HepG2 (cell line): ENCODE data around the gene ANKS1A. TPM values are rescaled to one million over a fixed set of nuclear protein-coding genes. Genes with fewer than 3 reads are reported as not detected.

ENCODE experiments used
- ATAC-seq: fragments of 200-7000 bp; cut with Tn5 transposase; 3 replicates; pipeline ENCODE4 v1.9.1; 2020; ENCODE audit warnings: mild to moderate bottlenecking, moderate library complexity
- BruUV-seq: library from RNA; stranded (reverse); fragments of 400-500 nt; replicated peaks from 2 replicates; lab custom pipeline; 2021; lab: Mats Ljungman, UMichigan
- CTCF ChIA-PET: fragments of 300-600 bp; formaldehyde crosslinking; extraction: SDS; loops from one replicate; lab custom pipeline; 2021; ENCODE audit warnings: low total read pairs, inconsistent platforms, low intra/inter-chr PET ratio; lab: Yijun Ruan, JAX
- POLR2A ChIA-PET: fragments of 350-600 bp; sonication (Branson Sonifier 250); formaldehyde crosslinking; loops from one replicate; lab custom pipeline; 2020; ENCODE audit warnings: antibody characterized with exemption, inconsistent platforms; lab: Yijun Ruan, JAX
- DNase-seq: peaks from one replicate; pipeline ENCODE4 v3.0.0-alpha.2; 2015; ENCODE audit warnings: low spot score
- FAIRE-seq: peaks from 3 replicates; lab custom pipeline; 2011; peaks lifted over from hg19 to GRCh38; lab: Jason Lieb, UNC
- H2AFZ ChIP-seq: one replicate; pipeline ENCODE4 v1.6.1; 2011; ENCODE audit warnings: low read length, inconsistent platforms
- H3K27ac ChIP-seq: fragments of 300-600 bp; 3 replicates; pipeline ENCODE4 v1.8.0; 2011; ENCODE audit warnings: mixed run types, mild to moderate bottlenecking, mixed read lengths, low read length, inconsistent platforms; ENCODE audit not compliant: insufficient read depth; ENCODE audit errors: extremely low read length
- H3K27me3 ChIP-seq, 2 experiments: fragments of 200-600 bp in 1 of 2; 2 replicates in 1 of 2; 3 replicates in 1 of 2; pipeline versions ENCODE4 v1.6.0 to v1.8.0; 2011; ENCODE audit warnings: low read length in 2 of 2, mild to moderate bottlenecking in 2 of 2, moderate library complexity in 2 of 2, inconsistent platforms in 1 of 2; ENCODE audit not compliant: insufficient read depth in 2 of 2, control insufficient read depth in 1 of 2
- H3K36me3 ChIP-seq, 2 experiments: fragments of 200-600 bp in 1 of 2; replicated peaks in 1 of 2; 2 replicates in 1 of 2; 3 replicates in 1 of 2; pipeline versions ENCODE4 v1.5.1 to v1.8.0; 2011; ENCODE audit warnings: low read length in 2 of 2, inconsistent platforms in 1 of 2; ENCODE audit not compliant: insufficient read depth in 2 of 2, control insufficient read depth in 1 of 2
- H3K4me1 ChIP-seq: 2 replicates; pipeline ENCODE4 v1.5.1; 2012; ENCODE audit warnings: low read length, inconsistent platforms; ENCODE audit not compliant: insufficient read depth
- H3K4me2 ChIP-seq: 2 replicates; pipeline ENCODE4 v1.6.0; 2011; ENCODE audit warnings: low read depth, low read length, inconsistent platforms
- H3K4me3 ChIP-seq, 3 experiments: fragments of 200-600 bp in 1 of 3; sonication (generic), shearing (Covaris generic) in 1 of 3; replicated peaks in 1 of 3; 2 replicates each; pipeline ENCODE4 v1.5.1; 2011 to 2016; ENCODE audit warnings: low read length in 3 of 3, inconsistent platforms in 2 of 3, low read depth in 2 of 3, mild to moderate bottlenecking in 2 of 3, control low read depth in 1 of 3, mixed read lengths in 1 of 3; ENCODE audit not compliant: insufficient read depth in 1 of 3
- H3K79me2 ChIP-seq: one replicate; pipeline ENCODE4 v1.6.1; 2011; ENCODE audit warnings: low read length, inconsistent platforms; ENCODE audit not compliant: insufficient read depth
- H3K9ac ChIP-seq: 2 replicates; pipeline ENCODE4 v1.6.0; 2011; ENCODE audit warnings: mild to moderate bottlenecking, low read depth, low read length, inconsistent platforms; ENCODE audit not compliant: insufficient read depth
- H3K9me3 ChIP-seq: 2 replicates; pipeline ENCODE4 v1.5.1; 2012; ENCODE audit warnings: mild to moderate bottlenecking, low read length
- H4K20me1 ChIP-seq: 2 replicates; pipeline ENCODE4 v1.6.0; 2011; ENCODE audit warnings: inconsistent platforms, mild to moderate bottlenecking, low read length, moderate library complexity; ENCODE audit not compliant: insufficient read depth
- FOXA3 ChIP-seq: IDR thresholded peaks from 2 replicates; pipeline ENCODE4 v1.6.1; 2016; ENCODE audit warnings: missing genetic modification reagents, missing compliant biosample characterization
- GATAD2A ChIP-seq: IDR thresholded peaks from 2 replicates; pipeline ENCODE4 v1.6.1; 2016
- GLI4 ChIP-seq: sonication (generic); formaldehyde crosslinking; IDR thresholded peaks from 2 replicates; pipeline ENCODE4 v1.5.1; 2020; ENCODE audit warnings: missing genetic modification reagents, mild to moderate bottlenecking, moderate library complexity, borderline replicate concordance
- MYPOP ChIP-seq: sonication (generic); formaldehyde crosslinking; IDR thresholded peaks from 2 replicates; pipeline ENCODE4 v1.8.1; 2023; ENCODE audit warnings: mild to moderate bottlenecking, moderate library complexity, missing genetic modification reagents
- NCOA1 ChIP-seq: sonication (generic); formaldehyde crosslinking; IDR thresholded peaks from 2 replicates; pipeline ENCODE4 v1.9.0; 2021; ENCODE audit warnings: missing genetic modification reagents
- PRDM4 ChIP-seq: sonication (generic); formaldehyde crosslinking; IDR thresholded peaks from 2 replicates; pipeline ENCODE4 v1.9.0; 2021; ENCODE audit warnings: missing genetic modification reagents, borderline replicate concordance
- ZFP82 ChIP-seq: sonication (generic); formaldehyde crosslinking; IDR thresholded peaks from 2 replicates; pipeline ENCODE4 v1.5.1; 2020; ENCODE audit warnings: mild to moderate bottlenecking, missing genetic modification reagents, borderline replicate concordance
- ZNF207 ChIP-seq: fragments of 450-650 bp; IDR thresholded peaks from 2 replicates; pipeline ENCODE4 v1.6.1; 2016; ENCODE audit warnings: antibody characterized with exemption, borderline replicate concordance
- ZNF333 ChIP-seq: sonication (generic); formaldehyde crosslinking; IDR thresholded peaks from 2 replicates; pipeline ENCODE4 v1.4.0; 2020; ENCODE audit warnings: mild to moderate bottlenecking, missing genetic modification reagents, borderline replicate concordance
- ZNF510 ChIP-seq: sonication (generic); formaldehyde crosslinking; IDR thresholded peaks from 2 replicates; pipeline ENCODE4 v1.4.0; 2020; ENCODE audit warnings: low read depth, mild to moderate bottlenecking, missing genetic modification reagents
- ZSCAN9 ChIP-seq: IDR thresholded peaks from 2 replicates; pipeline ENCODE4 v1.6.1; 2016; ENCODE audit warnings: borderline replicate concordance
- WGBS: methylation state at CpG from one replicate; pipeline ENCODE4 v1.1.6; 2017; ENCODE audit warnings: low lambda C conversion rate; 5-methylcytosine and 5-hydroxymethylcytosine counted together
- in situ Hi-C: cut with HindIII; loops from 2 replicates; pipeline ENCODE4 v1.10.0; 2017; ENCODE audit warnings: low pct_unique_long_range_greater_than_20kb; ENCODE audit not compliant: extremely low pct_ligation_motif_present
- intact Hi-C: fragments of 100-400 bp; cut with micrococcal nuclease; formaldehyde crosslinking; loops from one replicate; pipeline ENCODE4 v1.10.0; 2022; ENCODE audit not compliant: unreplicated experiment
- polyA plus RNA-seq, 8 experiments: library from polyadenylated mRNA; depleted of rRNA in 3 of 8; stranded (reverse) in 7 of 8; unstranded in 1 of 8; fragments of >200 nt; fragmentation: Illumina TruSeq in 4 of 8; extraction: Trizol in 4 of 8; gene quantifications; 2 replicates each; pipeline versions ENCODE4 v1.2.1 to v1.2.3, GENCODE V29; 2011 to 2016; ENCODE audit warnings: low read depth in 4 of 8, missing spikeins in 1 of 8, mixed read lengths in 1 of 8; ENCODE audit not compliant: insufficient read depth in 1 of 8
- total RNA-seq, 5 experiments: library from RNA; depleted of rRNA; stranded (reverse); fragments of >200 nt; fragmentation: Illumina TruSeq; extraction: Trizol; gene quantifications; 2 replicates each; pipeline ENCODE4 v1.2.3, GENCODE V29; 2016; ENCODE audit warnings: low read depth in 1 of 5
- TF ChIP-seq, protein P1 (sequence below): sonication (generic); formaldehyde crosslinking; IDR thresholded peaks from 2 replicates; pipeline ENCODE4 v1.5.0; 2020; ENCODE audit warnings: mild to moderate bottlenecking, missing genetic modification reagents, borderline replicate concordance
- TF ChIP-seq, protein P2 (sequence below): sonication (generic); formaldehyde crosslinking; conservative IDR thresholded peaks from 2 replicates; pipeline ENCODE4 v1.4.0; 2020; ENCODE audit warnings: missing genetic modification reagents

Gene ANKS1A
- total and polyA plus RNA-seq, 2 of the 13 experiments (the other 11 are each of a cell fraction or from before 2014, with no cell fraction given), result 7.2 to 15.1 TPM

DNA sequence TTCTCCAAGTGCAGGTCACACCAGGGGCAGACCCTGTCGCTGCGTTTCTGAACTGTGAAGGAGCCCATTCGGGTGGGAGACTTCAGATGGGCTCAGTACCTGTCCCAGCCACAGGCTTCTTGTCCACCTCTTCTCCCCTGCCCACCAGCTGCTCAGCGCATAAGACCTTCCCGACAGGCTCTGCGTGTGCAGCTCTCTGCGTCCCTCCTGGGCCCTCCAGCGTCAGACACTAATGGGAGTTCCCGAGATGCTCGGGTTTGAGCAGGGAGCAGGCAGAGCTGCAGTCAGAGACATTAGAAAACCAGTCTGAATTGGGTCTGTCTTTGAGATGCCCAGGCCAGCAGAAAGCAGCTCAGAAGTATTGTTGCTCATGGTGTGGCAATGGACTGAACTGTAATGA lies 201.7 kb downstream of the ANKS1A start:
- Histone ChIP-seq H3K27ac (no peak overlapping the region), H3K4me1 (peaks cover 5% of the 10 kb centered on the region; the same call in 1 of the 2 replicates), H3K27me3 (no peaks in the 10 kb centered on the region), H3K79me2 (no peaks in the 10 kb centered on the region), H3K4me3 (no peak overlapping the region), H3K9ac (no peak overlapping the region), H2AFZ (no peak overlapping the region), H3K9me3 (no peaks in the 10 kb centered on the region), H3K4me2 (no peak overlapping the region), H3K36me3 (peaks cover 6 to 16% of the 10 kb centered on the region in 2 experiments; a peak in 4 of 5 replicates), H4K20me1 (no peaks in the 10 kb centered on the region)
- ATAC-seq, result no peak
- no peak for FAIRE-seq
- BruUV-seq, result no TSS peak
- POLR2A ChIA-PET, result no interaction called here
- no peak for DNase-seq
- 92% methylated on average over 10 of the region's 10 CpGs for WGBS
- intact Hi-C loops, result no loop called here
- in situ Hi-C loops, result no loop called here
- CTCF ChIA-PET, result no interaction called here
- TF ChIP-seq, protein P1, sequence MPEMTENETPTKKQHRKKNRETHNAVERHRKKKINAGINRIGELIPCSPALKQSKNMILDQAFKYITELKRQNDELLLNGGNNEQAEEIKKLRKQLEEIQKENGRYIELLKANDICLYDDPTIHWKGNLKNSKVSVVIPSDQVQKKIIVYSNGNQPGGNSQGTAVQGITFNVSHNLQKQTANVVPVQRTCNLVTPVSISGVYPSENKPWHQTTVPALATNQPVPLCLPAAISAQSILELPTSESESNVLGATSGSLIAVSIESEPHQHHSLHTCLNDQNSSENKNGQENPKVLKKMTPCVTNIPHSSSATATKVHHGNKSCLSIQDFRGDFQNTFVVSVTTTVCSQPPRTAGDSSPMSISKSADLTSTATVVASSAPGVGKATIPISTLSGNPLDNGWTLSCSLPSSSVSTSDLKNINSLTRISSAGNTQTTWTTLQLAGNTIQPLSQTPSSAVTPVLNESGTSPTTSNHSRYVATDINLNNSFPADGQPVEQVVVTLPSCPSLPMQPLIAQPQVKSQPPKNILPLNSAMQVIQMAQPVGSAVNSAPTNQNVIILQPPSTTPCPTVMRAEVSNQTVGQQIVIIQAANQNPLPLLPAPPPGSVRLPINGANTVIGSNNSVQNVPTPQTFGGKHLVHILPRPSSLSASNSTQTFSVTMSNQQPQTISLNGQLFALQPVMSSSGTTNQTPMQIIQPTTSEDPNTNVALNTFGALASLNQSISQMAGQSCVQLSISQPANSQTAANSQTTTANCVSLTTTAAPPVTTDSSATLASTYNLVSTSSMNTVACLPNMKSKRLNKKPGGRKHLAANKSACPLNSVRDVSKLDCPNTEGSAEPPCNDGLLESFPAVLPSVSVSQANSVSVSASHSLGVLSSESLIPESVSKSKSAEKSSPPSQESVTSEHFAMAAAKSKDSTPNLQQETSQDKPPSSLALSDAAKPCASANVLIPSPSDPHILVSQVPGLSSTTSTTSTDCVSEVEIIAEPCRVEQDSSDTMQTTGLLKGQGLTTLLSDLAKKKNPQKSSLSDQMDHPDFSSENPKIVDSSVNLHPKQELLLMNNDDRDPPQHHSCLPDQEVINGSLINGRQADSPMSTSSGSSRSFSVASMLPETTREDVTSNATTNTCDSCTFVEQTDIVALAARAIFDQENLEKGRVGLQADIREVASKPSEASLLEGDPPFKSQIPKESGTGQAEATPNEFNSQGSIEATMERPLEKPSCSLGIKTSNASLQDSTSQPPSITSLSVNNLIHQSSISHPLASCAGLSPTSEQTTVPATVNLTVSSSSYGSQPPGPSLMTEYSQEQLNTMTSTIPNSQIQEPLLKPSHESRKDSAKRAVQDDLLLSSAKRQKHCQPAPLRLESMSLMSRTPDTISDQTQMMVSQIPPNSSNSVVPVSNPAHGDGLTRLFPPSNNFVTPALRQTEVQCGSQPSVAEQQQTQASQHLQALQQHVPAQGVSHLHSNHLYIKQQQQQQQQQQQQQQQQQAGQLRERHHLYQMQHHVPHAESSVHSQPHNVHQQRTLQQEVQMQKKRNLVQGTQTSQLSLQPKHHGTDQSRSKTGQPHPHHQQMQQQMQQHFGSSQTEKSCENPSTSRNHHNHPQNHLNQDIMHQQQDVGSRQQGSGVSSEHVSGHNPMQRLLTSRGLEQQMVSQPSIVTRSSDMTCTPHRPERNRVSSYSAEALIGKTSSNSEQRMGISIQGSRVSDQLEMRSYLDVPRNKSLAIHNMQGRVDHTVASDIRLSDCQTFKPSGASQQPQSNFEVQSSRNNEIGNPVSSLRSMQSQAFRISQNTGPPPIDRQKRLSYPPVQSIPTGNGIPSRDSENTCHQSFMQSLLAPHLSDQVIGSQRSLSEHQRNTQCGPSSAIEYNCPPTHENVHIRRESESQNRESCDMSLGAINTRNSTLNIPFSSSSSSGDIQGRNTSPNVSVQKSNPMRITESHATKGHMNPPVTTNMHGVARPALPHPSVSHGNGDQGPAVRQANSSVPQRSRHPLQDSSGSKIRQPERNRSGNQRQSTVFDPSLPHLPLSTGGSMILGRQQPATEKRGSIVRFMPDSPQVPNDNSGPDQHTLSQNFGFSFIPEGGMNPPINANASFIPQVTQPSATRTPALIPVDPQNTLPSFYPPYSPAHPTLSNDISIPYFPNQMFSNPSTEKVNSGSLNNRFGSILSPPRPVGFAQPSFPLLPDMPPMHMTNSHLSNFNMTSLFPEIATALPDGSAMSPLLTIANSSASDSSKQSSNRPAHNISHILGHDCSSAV, result no peak
- TF ChIP-seq, protein P2, sequence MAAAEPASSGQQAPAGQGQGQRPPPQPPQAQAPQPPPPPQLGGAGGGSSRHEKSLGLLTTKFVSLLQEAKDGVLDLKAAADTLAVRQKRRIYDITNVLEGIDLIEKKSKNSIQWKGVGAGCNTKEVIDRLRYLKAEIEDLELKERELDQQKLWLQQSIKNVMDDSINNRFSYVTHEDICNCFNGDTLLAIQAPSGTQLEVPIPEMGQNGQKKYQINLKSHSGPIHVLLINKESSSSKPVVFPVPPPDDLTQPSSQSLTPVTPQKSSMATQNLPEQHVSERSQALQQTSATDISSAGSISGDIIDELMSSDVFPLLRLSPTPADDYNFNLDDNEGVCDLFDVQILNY (CRISPR knock-in tag), result no peak
- TF ChIP-seq NCOA1 (CRISPR knock-in tag) (no peak), ZNF333 (CRISPR knock-in tag) (no peak), GATAD2A (CRISPR knock-in tag) (no peak), ZSCAN9 (CRISPR knock-in tag) (no peak), FOXA3 (CRISPR knock-in tag) (no peak), ZFP82 (no peak), ZNF207 (no peak), ZNF510 (CRISPR knock-in tag) (no peak), PRDM4 (no peak), MYPOP (no peak), GLI4 (no peak)
